Measurements from ENCODE around the gene LYAR.

The LYAR gene, protein sequence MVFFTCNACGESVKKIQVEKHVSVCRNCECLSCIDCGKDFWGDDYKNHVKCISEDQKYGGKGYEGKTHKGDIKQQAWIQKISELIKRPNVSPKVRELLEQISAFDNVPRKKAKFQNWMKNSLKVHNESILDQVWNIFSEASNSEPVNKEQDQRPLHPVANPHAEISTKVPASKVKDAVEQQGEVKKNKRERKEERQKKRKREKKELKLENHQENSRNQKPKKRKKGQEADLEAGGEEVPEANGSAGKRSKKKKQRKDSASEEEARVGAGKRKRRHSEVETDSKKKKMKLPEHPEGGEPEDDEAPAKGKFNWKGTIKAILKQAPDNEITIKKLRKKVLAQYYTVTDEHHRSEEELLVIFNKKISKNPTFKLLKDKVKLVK

DNA sequence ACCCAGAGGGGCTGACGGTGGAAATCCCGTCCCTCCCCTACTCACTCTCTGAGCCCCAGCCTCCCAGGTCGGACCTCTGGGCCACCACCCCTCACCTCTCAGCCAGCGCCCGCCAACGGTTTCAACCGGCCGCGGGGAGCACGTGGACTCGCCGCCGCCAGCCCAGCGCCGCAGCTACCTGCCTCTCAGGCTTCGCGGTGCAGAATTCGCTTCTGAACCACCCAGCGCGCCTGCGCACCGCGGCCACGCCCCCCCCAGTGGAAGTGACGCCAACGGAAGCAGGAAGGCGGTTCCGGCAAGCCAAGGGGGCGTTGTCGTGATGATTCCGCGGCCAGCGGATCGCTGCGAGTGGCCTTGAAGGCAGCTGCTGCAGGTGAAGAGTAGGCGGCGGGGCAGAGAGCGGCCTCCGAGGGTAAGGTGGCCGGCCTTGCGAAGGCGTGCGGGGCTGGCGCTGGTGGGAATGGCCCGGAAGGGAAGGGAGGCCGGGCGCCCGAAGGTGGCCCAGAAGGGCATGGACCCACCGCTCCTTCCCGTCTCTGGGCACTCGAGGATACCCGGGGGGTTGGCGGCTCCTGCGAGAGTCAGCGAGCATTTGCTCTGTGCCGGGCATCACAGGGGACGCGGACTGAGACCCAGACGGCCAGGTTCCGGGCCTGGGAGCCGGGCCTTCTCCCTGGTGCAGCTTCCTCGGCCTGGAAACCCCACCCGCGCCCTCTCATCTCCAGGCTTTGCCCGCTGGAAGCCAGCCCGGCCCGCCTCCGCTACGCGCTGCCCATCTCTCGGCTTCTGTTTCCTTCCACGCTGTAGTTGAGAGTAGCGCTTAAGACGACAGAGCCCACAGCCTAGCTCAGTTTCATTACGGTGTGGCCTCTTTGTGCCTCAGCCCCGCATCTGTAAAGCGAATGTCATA lies at the start of gene LYAR, which contains the start of gene ZBTB49:
Gene LYAR, minus strand, starts transcription at position 214 of the 910 bp plus-strand sequence. CDS start 6,412 bp downstream, outside the sequence.
Gene ZBTB49, plus strand, starts transcription at position 311 of the 910 bp plus-strand sequence. CDS start 9,695 bp downstream, outside the sequence.
- DNase-seq (ENCODE audit: low spot score) = peak; percentile 96

DNA sequence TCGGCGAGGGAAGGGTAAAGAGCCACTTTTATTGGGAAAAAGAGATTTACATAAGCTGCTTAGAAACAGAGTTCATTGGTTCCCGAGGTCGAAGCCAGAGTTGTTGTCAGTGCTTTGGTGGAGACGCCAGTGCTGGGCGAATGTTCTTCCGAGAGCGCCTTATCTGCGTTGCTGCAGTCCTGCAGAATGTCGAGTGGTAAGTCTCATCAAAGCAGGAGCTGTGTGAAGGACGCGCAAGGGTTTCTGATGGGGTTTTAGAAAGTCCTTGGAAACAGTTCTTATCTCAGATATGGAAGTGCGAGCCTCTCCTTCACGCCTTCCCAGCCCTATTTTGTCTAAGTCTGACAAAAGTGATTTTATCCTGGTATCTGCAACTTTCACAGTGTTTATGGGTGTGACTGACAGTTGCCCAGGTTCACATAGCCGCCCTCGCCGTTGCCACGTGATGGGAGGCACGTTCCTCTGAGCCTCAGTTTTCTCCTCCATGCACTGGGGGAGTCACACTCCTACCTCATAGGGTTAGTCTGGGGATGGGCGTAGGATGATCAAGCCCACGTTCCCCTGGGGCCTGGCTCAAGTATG lies 49.6 kb upstream of the LYAR start:
- no peak for DNase-seq (ENCODE audit: low spot score)

DNA sequence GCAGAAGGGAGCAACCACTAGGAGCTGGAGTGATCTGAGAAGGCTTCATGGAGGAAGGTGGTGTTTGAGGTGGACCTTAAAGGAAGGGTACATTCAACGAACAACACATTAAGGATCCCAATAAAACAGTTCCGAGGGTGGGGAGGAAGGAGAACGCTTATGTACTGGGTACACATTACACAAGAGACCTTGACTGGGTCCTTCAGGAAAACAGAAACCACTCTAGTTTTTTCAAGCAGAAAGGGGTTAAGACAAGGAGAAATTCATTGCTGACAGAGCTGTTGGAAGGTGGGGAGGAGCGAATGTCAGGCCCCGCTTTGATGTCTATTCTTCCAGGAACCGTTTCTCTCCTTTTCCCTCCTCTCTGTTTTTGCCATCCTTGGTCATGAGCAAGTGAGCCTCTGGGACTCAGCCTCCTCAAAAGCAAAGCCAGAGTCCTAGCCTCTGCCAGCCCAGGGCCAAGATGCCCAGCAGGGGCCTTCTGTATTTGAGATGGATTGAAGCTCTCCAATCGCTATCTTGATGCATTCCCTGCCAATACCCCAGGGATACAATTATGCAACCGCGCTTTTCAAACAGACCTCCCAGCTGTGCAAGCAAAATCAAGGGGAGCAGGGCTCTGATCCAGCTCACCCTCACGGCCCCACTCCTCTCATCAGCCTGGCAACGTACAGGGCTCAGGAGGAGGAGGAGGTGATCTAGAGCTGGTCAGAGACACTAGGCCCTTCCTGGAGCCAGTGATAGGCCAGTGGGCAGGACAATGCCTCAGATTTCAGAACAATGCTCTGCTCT lies 48.5 kb upstream of the LYAR start:
- no peak for DNase-seq (ENCODE audit: low spot score)

DNA sequence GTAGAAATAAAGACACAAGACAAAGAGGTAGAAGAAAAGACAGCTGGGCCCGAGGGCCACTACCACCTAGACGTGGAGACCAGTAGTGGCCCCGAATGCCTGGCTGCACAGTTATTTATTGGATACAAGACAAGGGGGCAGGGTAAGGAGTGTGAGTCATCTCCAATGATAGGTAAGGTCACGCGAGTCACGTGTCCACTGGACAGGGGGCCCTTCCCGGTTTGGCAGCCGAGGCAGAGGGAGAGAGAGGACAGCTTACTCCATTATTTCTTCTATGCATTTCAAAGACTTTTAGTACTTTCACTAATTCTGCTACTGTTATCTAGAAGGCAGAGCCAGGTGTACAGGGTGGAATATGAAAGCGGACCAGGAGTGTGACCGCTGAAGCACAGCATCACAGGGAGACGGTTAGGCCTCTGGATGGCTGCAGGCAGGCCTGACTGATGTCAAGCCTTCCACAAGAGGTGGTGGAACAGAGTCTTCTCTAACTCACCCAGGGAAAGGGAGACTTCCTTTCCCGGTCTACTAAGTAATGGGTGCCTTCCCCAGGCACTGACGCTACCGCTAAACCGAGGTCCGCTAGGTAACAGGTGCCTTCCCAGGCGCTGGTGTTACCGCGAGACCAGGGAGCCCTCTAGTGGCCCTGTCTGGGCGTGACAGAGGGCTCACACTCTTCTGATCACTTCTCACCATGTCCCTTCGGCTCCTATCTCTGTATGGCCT lies 45.0 kb upstream of the LYAR start:
- peak; percentile 60 for DNase-seq (ENCODE audit: low spot score)

DNA sequence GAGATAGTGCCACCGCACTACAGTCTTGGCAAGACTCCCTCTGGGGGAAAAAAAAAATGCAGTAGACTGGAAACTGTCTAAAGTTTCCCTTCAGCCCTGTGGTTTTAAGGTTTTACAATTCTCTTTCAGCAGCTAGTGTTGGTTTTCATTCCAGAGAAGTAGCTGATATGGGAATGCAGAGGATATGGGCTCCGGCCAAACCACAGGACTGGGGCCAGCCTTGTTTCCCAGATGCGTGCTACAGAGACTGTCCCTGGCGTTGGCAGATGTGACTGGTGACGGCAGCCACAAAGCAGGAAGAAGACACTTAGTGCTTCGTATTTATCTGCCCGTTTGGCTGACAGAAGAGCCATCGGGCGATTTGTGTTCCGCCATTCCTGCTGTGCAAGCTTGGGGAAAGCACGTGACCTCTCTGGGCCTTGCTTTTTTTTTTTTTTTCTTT lies 43.3 kb upstream of the LYAR start:
- DNase-seq (ENCODE audit: low spot score) = no peak

DNA sequence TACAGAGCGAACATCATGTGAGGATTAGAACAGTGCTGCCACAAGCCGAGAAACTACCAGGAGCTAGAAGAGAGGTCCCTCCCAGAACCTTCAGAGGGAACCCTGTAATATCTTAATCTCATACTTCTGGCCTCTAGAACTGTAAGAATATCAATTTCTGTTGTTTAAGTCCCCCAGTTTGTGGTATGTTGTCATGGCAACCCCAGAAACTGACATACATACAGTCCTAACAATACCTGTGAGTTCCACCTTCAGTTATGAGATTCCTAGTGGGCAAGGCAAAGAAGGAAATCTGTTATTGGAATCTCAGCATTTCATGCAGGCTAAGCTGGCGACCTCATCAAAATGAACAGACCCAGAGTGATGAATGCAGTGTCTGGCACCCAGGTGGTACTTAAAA lies 42.6 kb upstream of the LYAR start:
- no peak for DNase-seq (ENCODE audit: low spot score)

DNA sequence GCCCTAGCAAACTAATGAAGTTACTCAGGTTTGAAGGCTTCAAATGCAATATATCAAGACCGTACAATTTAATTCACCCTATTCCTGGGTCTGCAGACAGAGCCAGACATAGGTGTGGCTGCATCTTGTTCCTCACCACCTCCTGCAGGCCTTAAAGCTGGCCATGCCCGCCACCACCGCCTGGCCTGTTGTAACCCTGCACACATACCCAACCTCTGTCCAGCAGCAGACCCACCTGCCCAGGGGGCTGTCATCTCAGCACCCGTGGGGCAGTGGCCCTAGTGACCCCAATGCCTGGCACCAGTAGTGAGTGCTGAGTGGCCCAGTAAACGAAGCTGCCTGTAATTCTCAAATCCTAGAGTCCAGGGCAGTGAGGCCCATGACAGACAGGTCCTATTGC lies 40.8 kb upstream of the LYAR start:
- DNase-seq (ENCODE audit: low spot score) = no peak

DNA sequence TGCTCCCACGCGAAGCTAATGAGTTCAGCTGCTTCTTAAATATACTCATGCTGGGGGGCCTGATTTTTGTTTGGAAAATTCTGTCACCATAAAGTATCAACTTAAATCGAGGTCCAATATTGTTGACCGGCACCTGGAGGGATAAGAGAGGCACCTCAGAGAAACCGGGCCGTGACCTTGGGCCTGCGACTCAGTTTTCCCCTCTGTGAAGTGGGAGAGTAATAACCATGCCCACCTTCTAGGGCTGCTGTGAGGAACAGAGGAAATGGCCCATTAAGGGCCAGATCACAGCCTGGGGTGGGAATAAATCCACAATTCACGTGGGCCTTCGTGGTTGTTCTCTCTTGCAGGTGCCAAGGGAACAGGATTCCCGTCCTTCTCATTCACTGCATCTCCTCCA lies 39.5 kb upstream of the LYAR start:
- no peak for DNase-seq (ENCODE audit: low spot score)

DNA sequence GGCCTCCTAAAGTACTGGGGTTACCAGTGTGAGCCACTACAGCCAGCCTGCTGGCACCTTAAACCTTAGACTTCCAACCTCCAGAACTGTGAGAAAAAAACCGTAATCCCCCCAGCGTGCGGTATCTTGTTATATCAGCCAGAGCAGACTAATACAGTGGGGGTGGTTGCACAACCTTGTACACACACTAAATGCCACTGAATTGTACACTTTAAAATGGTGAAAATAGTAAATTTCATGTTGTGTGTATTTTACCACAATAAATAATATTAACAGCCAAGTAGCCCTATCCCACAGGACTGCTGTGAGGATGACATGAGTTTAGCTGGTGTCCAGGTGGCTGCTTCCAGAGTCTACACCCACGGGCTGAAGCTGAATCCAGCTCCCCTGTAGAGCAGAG lies 38.9 kb upstream of the LYAR start:
- no peak for DNase-seq (ENCODE audit: low spot score)

DNA sequence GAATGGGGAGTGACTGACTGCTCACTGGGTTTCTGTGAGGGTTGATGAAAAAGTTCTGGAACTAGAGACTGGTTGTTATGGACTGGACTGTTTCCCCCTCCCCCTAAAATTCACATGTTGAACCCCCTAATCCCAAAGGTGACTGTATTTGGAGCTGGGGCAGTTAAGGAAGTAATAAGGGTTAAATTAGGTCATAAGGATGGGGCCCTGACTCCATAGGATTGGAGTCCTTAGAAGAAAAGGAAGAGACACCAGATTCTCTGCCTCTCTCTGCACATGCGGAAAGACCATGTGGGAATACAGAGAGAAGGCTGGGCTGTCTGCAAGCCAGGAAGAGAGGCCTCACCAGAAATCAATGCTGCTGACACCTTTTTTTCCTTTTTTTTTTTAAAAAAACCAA lies 38.3 kb upstream of the LYAR start:
- DNase-seq (ENCODE audit: low spot score) = no peak

DNA sequence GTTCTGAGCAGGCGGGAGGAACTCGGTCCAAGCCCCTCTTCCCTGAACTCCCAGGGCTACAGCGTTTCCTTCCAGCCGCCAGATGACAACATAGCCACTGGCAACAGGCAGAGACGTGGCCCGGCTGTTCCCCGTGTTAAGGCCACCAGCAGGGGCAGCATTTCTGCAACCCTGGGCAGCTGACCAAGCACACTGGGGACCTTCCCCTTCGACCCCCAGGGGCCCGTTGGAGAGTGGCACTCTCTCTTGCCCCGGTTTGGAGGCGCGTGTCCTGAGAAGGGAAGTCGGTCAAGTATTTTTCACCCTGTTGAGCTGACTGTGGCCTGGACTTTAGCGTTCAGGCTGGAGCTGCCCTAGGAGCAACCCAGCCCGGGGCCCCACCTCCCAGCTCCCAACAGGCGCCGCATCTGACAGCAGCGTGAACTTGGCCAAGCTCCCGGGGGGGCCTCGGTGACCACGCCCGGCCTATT lies 37.7 kb upstream of the LYAR start:
- peak; percentile 17 for DNase-seq (ENCODE audit: low spot score)

DNA sequence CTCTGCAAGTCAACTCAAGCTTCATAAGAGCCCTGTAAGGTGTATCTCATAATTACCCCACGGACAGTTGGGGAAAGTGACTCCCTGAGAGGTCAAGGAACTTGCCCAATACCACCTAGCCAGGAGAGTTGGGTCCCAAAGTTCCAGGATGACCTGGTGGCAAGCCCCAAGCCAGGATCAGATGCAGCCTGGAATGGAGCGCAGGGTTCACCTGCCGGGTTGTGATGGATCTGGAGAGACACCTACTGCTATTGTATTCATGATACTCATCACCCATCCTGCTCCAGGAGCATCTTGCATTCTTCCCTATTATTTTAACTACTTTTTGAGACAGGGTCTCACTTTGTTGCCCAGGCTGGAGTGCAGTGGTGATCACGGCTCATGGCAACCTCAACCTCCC lies 36.2 kb upstream of the LYAR start:
- DNase-seq (ENCODE audit: low spot score) = no peak

DNA sequence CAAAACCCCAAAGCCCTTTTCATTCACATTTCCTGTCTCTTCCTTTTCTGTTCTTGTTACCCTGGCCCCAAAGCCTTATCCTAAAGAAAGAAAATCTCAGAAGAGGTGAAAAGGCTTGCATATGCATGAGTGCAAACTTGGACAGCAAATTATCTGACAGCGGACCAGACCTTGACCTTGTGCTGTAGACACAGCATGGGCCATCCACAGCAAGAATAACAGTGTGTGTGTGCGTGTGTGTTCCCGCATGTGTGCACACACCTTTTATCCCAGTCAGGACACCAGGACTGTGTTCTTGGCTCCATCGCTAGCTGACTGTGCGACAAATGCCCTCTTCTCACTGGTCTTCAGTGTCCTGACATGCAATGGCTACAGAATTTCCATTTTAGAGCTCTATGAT lies 35.4 kb upstream of the LYAR start:
- no peak for DNase-seq (ENCODE audit: low spot score)

DNA sequence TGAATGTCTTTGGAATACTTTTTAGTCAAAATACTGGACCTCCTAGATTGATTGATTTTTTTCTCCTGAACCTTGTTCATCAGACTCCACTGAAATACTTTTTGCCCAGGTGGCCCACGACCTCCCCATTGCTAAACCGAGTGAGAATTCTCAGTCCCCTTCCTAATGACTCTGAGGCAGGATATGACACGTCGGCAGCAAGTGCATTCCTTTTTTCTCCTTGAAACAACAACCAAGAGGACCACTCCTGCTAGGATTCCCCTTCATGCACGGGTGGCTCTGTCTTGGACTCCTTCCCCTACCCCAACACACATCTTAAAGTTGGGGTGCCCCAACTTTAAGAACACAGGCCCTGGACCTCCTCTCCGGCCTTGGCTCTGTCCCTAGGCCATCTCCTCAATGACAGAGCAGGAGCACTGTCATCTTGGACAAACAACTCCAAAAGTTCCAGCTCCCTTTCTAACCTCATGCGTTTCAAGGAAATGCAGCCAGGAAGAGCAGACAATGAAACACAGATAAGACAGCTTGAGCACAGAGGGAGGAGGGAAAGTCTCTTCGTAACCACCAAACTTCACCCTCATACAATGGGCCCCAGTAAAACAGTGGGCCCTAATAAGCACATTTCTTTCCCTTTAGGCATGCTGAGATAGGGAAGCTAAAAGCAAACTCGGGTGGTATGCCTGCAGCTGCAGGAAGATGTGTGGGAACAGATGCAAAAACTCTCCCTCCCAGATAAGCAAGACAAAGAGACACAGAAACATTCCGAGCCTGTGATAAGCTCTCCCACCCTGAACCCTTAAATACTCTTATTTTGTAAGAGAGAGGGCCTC lies 34.0 kb upstream of the LYAR start:
- no peak for DNase-seq (ENCODE audit: low spot score)

DNA sequence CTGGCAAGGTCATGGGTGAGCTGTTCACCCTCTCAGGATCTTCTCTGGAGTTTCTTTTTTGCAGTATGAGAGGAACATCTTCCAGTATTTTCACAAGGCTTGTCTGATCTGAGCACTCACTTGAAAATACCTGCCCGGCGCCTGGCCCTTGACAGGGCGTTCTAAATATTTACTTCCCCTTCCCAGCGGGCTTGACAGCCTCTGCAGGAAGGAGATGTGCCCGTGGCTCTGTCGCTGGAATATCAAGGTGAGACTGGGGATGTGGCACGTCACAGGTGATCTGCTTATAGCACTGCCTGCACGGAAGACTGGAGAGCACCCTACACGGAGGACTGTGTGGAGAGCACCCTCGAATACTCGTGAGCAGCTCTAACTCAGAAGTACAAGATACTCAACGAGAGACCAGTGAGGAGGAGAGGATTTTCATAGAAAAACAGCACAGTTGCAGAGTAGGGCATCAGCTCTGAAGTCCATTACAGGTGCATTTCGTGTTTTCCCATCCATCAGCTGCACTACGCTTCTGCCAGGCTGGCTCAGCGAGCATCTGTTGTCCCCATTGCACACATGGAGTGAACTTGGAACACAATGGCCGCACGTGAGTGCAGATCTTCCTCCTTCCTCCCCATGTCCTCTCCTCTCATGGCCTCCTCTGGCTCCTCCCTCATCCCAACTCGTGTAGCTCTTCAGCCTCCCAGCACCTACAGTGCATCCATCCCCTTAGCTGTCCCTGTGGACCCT lies 32.2 kb upstream of the LYAR start:
- no peak for DNase-seq (ENCODE audit: low spot score)

DNA sequence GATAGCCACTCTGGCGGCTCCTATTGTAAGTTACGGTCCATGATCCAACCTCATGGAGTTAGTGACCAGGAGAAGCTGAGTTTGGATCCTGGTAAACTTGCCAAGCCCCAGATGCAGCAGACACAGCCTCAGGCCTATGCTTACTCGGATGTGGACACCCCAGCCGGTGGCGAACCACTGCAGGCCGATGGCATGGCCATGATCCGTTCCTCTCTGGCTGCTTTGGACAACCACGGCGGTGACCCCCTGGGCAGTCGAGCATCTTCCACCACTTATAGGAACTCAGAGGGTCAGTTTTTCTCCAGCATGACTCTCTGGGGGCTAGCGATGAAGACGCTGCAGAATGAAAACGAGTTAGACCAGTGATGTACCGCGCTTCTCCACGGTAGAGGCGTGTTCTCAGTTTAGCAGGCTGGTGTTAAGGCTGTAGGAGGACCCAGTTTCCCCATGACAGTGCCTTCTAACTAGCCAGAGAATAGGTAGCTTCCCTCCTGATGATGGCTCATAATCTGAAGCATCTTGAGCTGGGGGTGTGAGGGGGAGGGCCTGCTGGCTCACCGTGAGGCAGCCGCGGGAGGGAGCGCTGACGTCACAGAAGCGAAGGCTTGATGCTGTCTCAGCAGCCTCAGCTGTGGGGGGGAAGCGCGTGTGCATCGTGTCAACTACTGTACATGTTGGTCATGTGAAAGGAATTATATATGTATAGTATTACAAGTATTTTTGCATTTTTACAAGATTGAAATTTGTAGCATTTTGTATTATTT lies 31.2 kb upstream of the LYAR start:
- DNase-seq (ENCODE audit: low spot score) = no peak

DNA sequence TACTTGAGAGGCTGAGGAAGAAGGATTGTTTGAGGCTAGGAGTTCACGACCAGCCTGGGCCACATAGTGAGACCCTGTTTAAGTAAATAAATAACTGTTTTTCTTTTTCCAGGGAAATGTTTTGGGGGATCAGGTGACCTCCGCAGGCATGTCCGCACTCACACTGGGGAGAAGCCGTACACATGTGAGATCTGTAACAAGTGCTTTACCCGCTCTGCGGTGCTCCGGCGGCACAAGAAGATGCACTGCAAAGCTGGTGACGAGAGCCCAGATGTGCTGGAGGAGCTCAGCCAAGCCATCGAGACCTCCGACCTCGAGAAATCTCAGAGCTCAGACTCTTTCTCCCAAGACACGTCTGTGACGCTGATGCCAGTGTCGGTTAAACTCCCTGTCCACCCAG lies 30.6 kb upstream of the LYAR start:
- no peak for DNase-seq (ENCODE audit: low spot score)

DNA sequence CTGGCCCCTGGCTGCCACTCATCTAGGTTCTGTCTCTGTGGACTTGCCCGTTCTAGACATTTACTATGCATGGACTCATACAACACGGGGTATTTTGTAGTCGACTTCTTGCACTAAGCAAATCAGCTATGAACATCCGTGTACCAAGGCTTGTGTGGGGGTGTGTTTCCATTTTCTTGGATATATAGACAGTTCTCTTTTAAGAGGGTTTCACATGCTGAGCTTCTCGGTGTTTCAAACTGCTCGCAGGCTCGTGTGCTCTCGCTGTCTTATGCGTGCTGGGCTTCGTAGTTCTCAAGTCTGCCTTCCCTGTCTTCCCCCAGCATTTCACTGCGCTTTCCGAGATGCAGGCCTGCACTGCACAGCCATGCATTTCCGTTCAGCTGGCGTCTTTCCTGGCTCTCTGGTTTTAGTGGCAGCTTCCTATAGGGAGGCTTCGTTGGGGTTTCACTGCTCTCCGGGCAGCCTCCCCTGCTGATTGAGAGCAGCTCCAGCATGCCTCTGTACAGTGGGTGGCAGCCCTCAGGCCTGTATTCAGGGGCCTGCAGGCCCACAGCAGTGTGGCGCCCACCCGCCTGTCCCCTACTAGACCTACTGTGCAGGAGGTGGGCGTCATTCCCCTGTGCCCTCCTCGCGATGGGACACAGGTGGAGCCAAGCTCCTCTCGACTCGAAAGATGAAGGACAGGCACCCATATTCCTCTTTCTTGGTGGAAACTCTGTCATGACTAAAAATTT lies 27.7 kb upstream of the LYAR start:
- DNase-seq (ENCODE audit: low spot score) = no peak
